SU-DHL-6 (cell line): ENCODE measurements around the gene ZFAND6.

ENCODE experiments used
- H2AFZ ChIP-seq: fragments of 200-600 bp; sonication (generic); 2 replicates; pipeline ENCODE4 v1.6.1; 2014; ENCODE audit warnings: low read depth, mild to moderate bottlenecking, moderate library complexity, mixed read lengths, antibody characterized with exemption, low read length; ENCODE audit not compliant: severe bottlenecking
- H3F3A ChIP-seq: fragments of 200-600 bp; shearing (Covaris generic); 2 replicates; pipeline ENCODE4 v1.6.0; 2016; ENCODE audit warnings: antibody characterized with exemption, mild to moderate bottlenecking; ENCODE audit not compliant: insufficient read depth
- H3K27ac ChIP-seq: fragments of 200-600 bp; sonication (generic); 2 replicates; pipeline ENCODE4 v1.5.1; 2016; ENCODE audit warnings: low read depth, mild to moderate bottlenecking, low read length, moderate library complexity, mixed read lengths
- H3K27me3 ChIP-seq: fragments of 200-600 bp; sonication (generic), shearing (Covaris generic); 2 replicates; pipeline ENCODE4 v1.6.0; 2014; ENCODE audit warnings: mild to moderate bottlenecking, low read length
- H3K36me3 ChIP-seq: fragments of 200-600 bp; sonication (generic); 2 replicates; pipeline ENCODE4 v1.6.1; 2014; ENCODE audit warnings: mild to moderate bottlenecking, low read length, mixed read lengths
- H3K4me2 ChIP-seq: fragments of 300-600, 200-600 bp; shearing (Covaris generic), sonication (generic); 2 replicates; pipeline ENCODE4 v1.6.0; 2014; ENCODE audit warnings: low read length, low read depth, mild to moderate bottlenecking; ENCODE audit not compliant: poor library complexity, severe bottlenecking
- H3K4me3 ChIP-seq: fragments of 200-600 bp; sonication (generic); 2 replicates; pipeline ENCODE4 v1.5.1; 2014; ENCODE audit warnings: antibody characterized with exemption, low read length, mild to moderate bottlenecking, mixed read lengths; ENCODE audit not compliant: insufficient read depth, poor library complexity, severe bottlenecking
- H3K79me2 ChIP-seq: fragments of 200-600 bp; sonication (generic); 2 replicates; pipeline ENCODE4 v1.6.1; 2014; ENCODE audit warnings: mild to moderate bottlenecking, low read length, moderate library complexity; ENCODE audit not compliant: insufficient read depth
- H3K9ac ChIP-seq: fragments of 200-600 bp; sonication (generic); 2 replicates; pipeline ENCODE4 v1.7.0; 2014; ENCODE audit warnings: mild to moderate bottlenecking, low read length
- H3K9me2 ChIP-seq: fragments of 200-600 bp; sonication (generic); replicated peaks from 2 replicates; pipeline ENCODE4 v1.6.1; 2014; ENCODE audit warnings: low read length; ENCODE audit not compliant: insufficient read depth
- H3K9me3 ChIP-seq: fragments of 200-600 bp; sonication (generic); 2 replicates; pipeline ENCODE4 v1.6.1; 2014; ENCODE audit warnings: low read length, mixed read lengths; ENCODE audit not compliant: insufficient read depth
- H4K20me1 ChIP-seq: fragments of 200-600 bp; sonication (generic); 2 replicates; pipeline ENCODE4 v1.6.1; 2014; ENCODE audit warnings: low read depth, mild to moderate bottlenecking, antibody characterized with exemption, low read length, moderate library complexity, mixed read lengths
- CTCF ChIP-seq: fragments of 200-600 bp; sonication (generic); IDR thresholded peaks from one replicate; pipeline ENCODE4 v1.5.1; 2017; ENCODE audit warnings: antibody characterized with exemption, mild to moderate bottlenecking, low read length, moderate library complexity; ENCODE audit not compliant: insufficient read depth, poor library complexity, severe bottlenecking
- EZH2phosphoT487 ChIP-seq: fragments of 200-600 bp; sonication (generic), shearing (Covaris generic); conservative IDR thresholded peaks from 2 replicates; pipeline ENCODE4 v1.6.1; 2018; ENCODE audit warnings: mild to moderate bottlenecking, antibody characterized with exemption, low read length, moderate library complexity, mixed read lengths

ZFAND6 gene

GRCh38 chr15:80152180-80152895 is 92.9 kb downstream of the ZFAND6 start:
- Histone ChIP-seq H3K27ac (no peak overlapping the region), H4K20me1 (no peaks in the 10 kb centered on the region), H3K4me3 (peak overlapping the region; percentile 78), H3K9me3 (no peaks in the 10 kb centered on the region), H3K79me2 (no peaks in the 10 kb centered on the region), H3K36me3 (no peaks in the 10 kb centered on the region), H3K4me2 (peak overlapping the region; percentile 76), H3K9ac (peak overlapping the region; percentile 66), H3F3A (0 out of 2 replicates have a peak, but pooled peaks cover 5% of the 10 kb centered on the region), H2AFZ (peak overlapping the region; percentile 93), H3K9me2 (no peaks in the 10 kb centered on the region), H3K27me3 (no peaks in the 10 kb centered on the region)
- no peak for TF ChIP-seq CTCF
- no peak for TF ChIP-seq EZH2phosphoT487

GRCh38 chr15:80152896-80153876 is 93.7 kb downstream of the ZFAND6 start, which contains the start of gene FAH:
Gene FAH (plus strand): TSS chr15:80152999. CDS start chr15:80153055, 56 bp downstream.
- Histone ChIP-seq H4K20me1 (no peaks in the 10 kb centered on the region), H3K36me3 (no peaks in the 10 kb centered on the region), H2AFZ (peak within 1 kb of the TSS; percentile 94), H3F3A (0 out of 2 replicates have a peak, but pooled peaks cover 5% of the 10 kb centered on the region), H3K9me3 (no peaks in the 10 kb centered on the region), H3K9me2 (no peaks in the 10 kb centered on the region), H3K27me3 (no peaks in the 10 kb centered on the region), H3K27ac (no peak within 1 kb of the TSS), H3K79me2 (no peaks in the 10 kb centered on the region), H3K4me3 (peak within 1 kb of the TSS; percentile 78), H3K4me2 (peak within 1 kb of the TSS; percentile 76), H3K9ac (peak within 1 kb of the TSS; percentile 66)
- TF ChIP-seq EZH2phosphoT487, result no peak
- no peak for TF ChIP-seq CTCF

- no peaks in the 10 kb centered on the region for H4K20me1 ChIP-seq
- no peaks in the 10 kb centered on the region for H3K9me2 ChIP-seq
- peak overlapping the region; percentile 76 for H3K4me2 ChIP-seq
- H3K79me2 ChIP-seq, result no peaks in the 10 kb centered on the region
- TF ChIP-seq CTCF, result no peak
- no peak for TF ChIP-seq EZH2phosphoT487
- no peaks in the 10 kb centered on the region for H3K36me3 ChIP-seq
- H3F3A ChIP-seq, result 0 out of 2 replicates have a peak, but pooled peaks cover 5% of the 10 kb centered on the region
- H3K9me3 ChIP-seq, result no peaks in the 10 kb centered on the region
- no peak overlapping the region for H2AFZ ChIP-seq
- no peaks in the 10 kb centered on the region for H3K27me3 ChIP-seq
- no peak overlapping the region for H3K27ac ChIP-seq
- H3K9ac ChIP-seq, result 0 out of 2 replicates have a peak overlapping the region, but pooled peaks have one; percentile 66
- peak overlapping the region; percentile 78 for H3K4me3 ChIP-seq
These were observed 94.4 kb downstream of the ZFAND6 start for GRCh38 chr15:80153900-80154299.
